GM12872 (cell line): ENCODE measurements around the gene PDHA1.

Source experiments
- CTCF ChIP-seq: IDR thresholded peaks from 3 replicates; pipeline ENCODE4 v1.5.1; 2011; ENCODE audit warnings: low read depth, mild to moderate bottlenecking, low read length, moderate library complexity; ENCODE audit not compliant: insufficient read depth

Gene PDHA1

GRCh38 chrX:19343535-19344408 is at the start of gene PDHA1:
Gene PDHA1, plus strand, starts transcription at chrX:19343927. Its CDS starts 111 bp downstream, at chrX:19344038.
- TF ChIP-seq CTCF = no peak

GRCh38 chrX:19303256-19303880 is 40.4 kb upstream of the PDHA1 start:
- TF ChIP-seq CTCF = no peak

GRCh38 chrX:19326567-19326966 is 17.2 kb upstream of the PDHA1 start:
- no peak for TF ChIP-seq CTCF

- TF ChIP-seq CTCF = no peak
Observed at GRCh38 chrX:19331831-19332230, 11.9 kb upstream of the PDHA1 start.

- TF ChIP-seq CTCF = no peak
Observed at GRCh38 chrX:19332983-19333382, 10.7 kb upstream of the PDHA1 start.

GRCh38 chrX:19334945-19335626 is 8.6 kb upstream of the PDHA1 start:
- peak; percentile 65 for TF ChIP-seq CTCF

- no peak for TF ChIP-seq CTCF
Observed at GRCh38 chrX:19342331-19342906, 1.3 kb upstream of the PDHA1 start.
